Measurements from ENCODE around the gene CCDC102B. TPM values are rescaled to one million over a fixed set of nuclear protein-coding genes. Genes with fewer than 3 reads are reported as not detected.
"Not testable (repeated sequence)": the region's sequence is repeated elsewhere in the genome, so short reads cannot be mapped to it uniquely, and the experiment has no call there.

Gene CCDC102B
- polyA plus RNA-seq, 6 donors from 2014 or later: 1.4 to 5.0 (median 3.8) TPM

GRCh38 chr18:68940754-68941153 is 142.9 kb downstream of the CCDC102B start:
- Mint-ChIP-seq H3K9me3 (peaks cover 0 to 6% (median 0%) of the 10 kb centered on the region in 7 donors), H3K36me3 (no peaks in the 10 kb centered on the region), H3K4me1 (no peaks in the 10 kb centered on the region), H3K4me3 (no peak overlapping the region), H3K27me3 (no peaks in the 10 kb centered on the region), H3K27ac (no peak overlapping the region)
- no peak for ATAC-seq (ENCODE audit: low read depth in 2 of 2)
- DNase-seq: no peak

GRCh38 chr18:68942230-68942629 is 144.3 kb downstream of the CCDC102B start:
- H3K4me3 Mint-ChIP-seq: no peak overlapping the region
- DNase-seq (no peak), ATAC-seq (ENCODE audit: low read depth in 2 of 2) (no peak)
- H3K27ac Mint-ChIP-seq: no peak overlapping the region
- H3K27me3 Mint-ChIP-seq: no peaks in the 10 kb centered on the region
- no peaks in the 10 kb centered on the region for H3K36me3 Mint-ChIP-seq
- peaks cover 0 to 6% (median 0%) of the 10 kb centered on the region in 7 donors for H3K9me3 Mint-ChIP-seq
- H3K4me1 Mint-ChIP-seq: no peaks in the 10 kb centered on the region

- not testable (repeated sequence) for H3K36me3 Mint-ChIP-seq; H3K27ac Mint-ChIP-seq; H3K27me3 Mint-ChIP-seq; H3K4me3 Mint-ChIP-seq; H3K4me1 Mint-ChIP-seq; H3K9me3 Mint-ChIP-seq; DNase-seq; ATAC-seq (ENCODE audit: low read depth in 2 of 2)
These were observed 146.0 kb downstream of the CCDC102B start for GRCh38 chr18:68943861-68944260.

GRCh38 chr18:68944330-68944729 is 146.4 kb downstream of the CCDC102B start:
- DNase-seq (no peak), ATAC-seq (ENCODE audit: low read depth in 2 of 2) (no peak)
- Mint-ChIP-seq H3K27ac (no peak overlapping the region), H3K4me3 (no peak overlapping the region), H3K9me3 (no peaks in the 10 kb centered on the region), H3K4me1 (no peaks in the 10 kb centered on the region), H3K27me3 (no peaks in the 10 kb centered on the region), H3K36me3 (no peaks in the 10 kb centered on the region)

- no peak overlapping the region for H3K27ac Mint-ChIP-seq
- DNase-seq: no peak
- H3K9me3 Mint-ChIP-seq: no peaks in the 10 kb centered on the region
- no peaks in the 10 kb centered on the region for H3K27me3 Mint-ChIP-seq
- H3K36me3 Mint-ChIP-seq: no peaks in the 10 kb centered on the region
- H3K4me1 Mint-ChIP-seq: no peaks in the 10 kb centered on the region
- H3K4me3 Mint-ChIP-seq: no peak overlapping the region
- no peak for ATAC-seq (ENCODE audit: low read depth in 2 of 2)
These were observed 146.9 kb downstream of the CCDC102B start for GRCh38 chr18:68944826-68945225.

GRCh38 chr18:68948622-68949021 is 150.7 kb downstream of the CCDC102B start:
- H3K27me3 Mint-ChIP-seq: no peaks in the 10 kb centered on the region
- H3K4me3 Mint-ChIP-seq: no peak overlapping the region
- DNase-seq: no peak
- no peak overlapping the region for H3K27ac Mint-ChIP-seq
- H3K36me3 Mint-ChIP-seq: no peaks in the 10 kb centered on the region
- H3K9me3 Mint-ChIP-seq: peaks cover 0 to 9% (median 3%) of the 10 kb centered on the region in 7 donors
- ATAC-seq (ENCODE audit: low read depth in 2 of 2): no peak
- no peaks in the 10 kb centered on the region for H3K4me1 Mint-ChIP-seq

- H3K27me3 Mint-ChIP-seq: no peaks in the 10 kb centered on the region
- DNase-seq (no peak), ATAC-seq (ENCODE audit: low read depth in 2 of 2) (no peak)
- no peak overlapping the region for H3K4me3 Mint-ChIP-seq
- H3K4me1 Mint-ChIP-seq: no peaks in the 10 kb centered on the region
- H3K9me3 Mint-ChIP-seq: peaks cover 0 to 9% (median 3%) of the 10 kb centered on the region in 7 donors
- H3K27ac Mint-ChIP-seq: no peak overlapping the region
- H3K36me3 Mint-ChIP-seq: no peaks in the 10 kb centered on the region
These were observed 156.9 kb downstream of the CCDC102B start for GRCh38 chr18:68954738-68955137.

GRCh38 chr18:68956650-68957049 is 158.8 kb downstream of the CCDC102B start:
- DNase-seq (no peak), ATAC-seq (ENCODE audit: low read depth in 2 of 2) (no peak)
- Mint-ChIP-seq H3K4me1 (no peaks in the 10 kb centered on the region), H3K4me3 (no peak overlapping the region), H3K36me3 (no peaks in the 10 kb centered on the region), H3K9me3 (peaks cover 0 to 9% (median 0%) of the 10 kb centered on the region in 7 donors), H3K27ac (no peak overlapping the region), H3K27me3 (no peaks in the 10 kb centered on the region)

GRCh38 chr18:68960355-68960754 is 162.5 kb downstream of the CCDC102B start:
- no peaks in the 10 kb centered on the region for H3K4me1 Mint-ChIP-seq
- no peak overlapping the region for H3K4me3 Mint-ChIP-seq
- H3K9me3 Mint-ChIP-seq: peaks cover 0 to 2% (median 0%) of the 10 kb centered on the region in 7 donors
- H3K27me3 Mint-ChIP-seq: no peaks in the 10 kb centered on the region
- DNase-seq (no peak), ATAC-seq (ENCODE audit: low read depth in 2 of 2) (no peak)
- H3K27ac Mint-ChIP-seq: no peak overlapping the region
- no peaks in the 10 kb centered on the region for H3K36me3 Mint-ChIP-seq

- ATAC-seq (ENCODE audit: low read depth in 2 of 2) (no peak), DNase-seq (no peak)
- no peaks in the 10 kb centered on the region for H3K4me1 Mint-ChIP-seq
- no peak overlapping the region for H3K4me3 Mint-ChIP-seq
- no peak overlapping the region for H3K27ac Mint-ChIP-seq
- H3K36me3 Mint-ChIP-seq: no peaks in the 10 kb centered on the region
- peaks cover 0 to 2% (median 0%) of the 10 kb centered on the region in 7 donors for H3K9me3 Mint-ChIP-seq
- no peaks in the 10 kb centered on the region for H3K27me3 Mint-ChIP-seq
These were observed 164.7 kb downstream of the CCDC102B start for GRCh38 chr18:68962623-68963022.

- H3K4me1 Mint-ChIP-seq: no peaks in the 10 kb centered on the region
- no peak overlapping the region for H3K27ac Mint-ChIP-seq
- H3K9me3 Mint-ChIP-seq: peaks cover 0 to 2% (median 0%) of the 10 kb centered on the region in 7 donors
- ATAC-seq (ENCODE audit: low read depth in 2 of 2) (no peak), DNase-seq (no peak)
- no peak overlapping the region for H3K4me3 Mint-ChIP-seq
- H3K36me3 Mint-ChIP-seq: no peaks in the 10 kb centered on the region
- no peaks in the 10 kb centered on the region for H3K27me3 Mint-ChIP-seq
These were observed 167.9 kb downstream of the CCDC102B start for GRCh38 chr18:68965817-68966216.

- no peak for DNase-seq
- H3K4me1 Mint-ChIP-seq: no peaks in the 10 kb centered on the region
- no peaks in the 10 kb centered on the region for H3K36me3 Mint-ChIP-seq
- H3K27me3 Mint-ChIP-seq: no peaks in the 10 kb centered on the region
- H3K9me3 Mint-ChIP-seq: peaks cover 0 to 2% (median 0%) of the 10 kb centered on the region in 7 donors
- no peak overlapping the region for H3K27ac Mint-ChIP-seq
- no peak for ATAC-seq (ENCODE audit: low read depth in 2 of 2)
- H3K4me3 Mint-ChIP-seq: no peak overlapping the region
These were observed 171.1 kb downstream of the CCDC102B start for GRCh38 chr18:68969027-68969426.

- Mint-ChIP-seq H3K36me3 (no peaks in the 10 kb centered on the region), H3K4me1 (no peaks in the 10 kb centered on the region), H3K27ac (no peak overlapping the region), H3K4me3 (no peak overlapping the region), H3K9me3 (no peaks in the 10 kb centered on the region), H3K27me3 (no peaks in the 10 kb centered on the region)
- ATAC-seq (ENCODE audit: low read depth in 2 of 2) (no peak), DNase-seq (no peak)
These were observed 174.3 kb downstream of the CCDC102B start for GRCh38 chr18:68972176-68972575.

GRCh38 chr18:68979737-68980136 is 181.9 kb downstream of the CCDC102B start:
- DNase-seq: no peak
- no peaks in the 10 kb centered on the region for H3K36me3 Mint-ChIP-seq
- no peak for ATAC-seq (ENCODE audit: low read depth in 2 of 2)
- peaks cover 0 to 11% (median 0%) of the 10 kb centered on the region in 7 donors for H3K9me3 Mint-ChIP-seq
- H3K27ac Mint-ChIP-seq: no peak overlapping the region
- H3K27me3 Mint-ChIP-seq: no peaks in the 10 kb centered on the region
- H3K4me1 Mint-ChIP-seq: no peaks in the 10 kb centered on the region
- H3K4me3 Mint-ChIP-seq: no peak overlapping the region

- peaks cover 0 to 12% (median 11%) of the 10 kb centered on the region in 7 donors for H3K9me3 Mint-ChIP-seq
- no peak for ATAC-seq (ENCODE audit: low read depth in 2 of 2)
- H3K27me3 Mint-ChIP-seq: no peaks in the 10 kb centered on the region
- no peak overlapping the region for H3K27ac Mint-ChIP-seq
- no peaks in the 10 kb centered on the region for H3K4me1 Mint-ChIP-seq
- DNase-seq: no peak
- no peaks in the 10 kb centered on the region for H3K36me3 Mint-ChIP-seq
- no peak overlapping the region for H3K4me3 Mint-ChIP-seq
These were observed 185.2 kb downstream of the CCDC102B start for GRCh38 chr18:68983126-68983525.

Data from naive B cell (primary cell).